GM12878 (cell line): ENCODE results near the gene TRAF3. TPM values are rescaled to one million over a fixed set of nuclear protein-coding genes. Genes with fewer than 3 reads are reported as not detected.
A peak's percentile ranks its signal among the peaks of the same experiment; 100 is the strongest.

ENCODE experiments used
- BHLHE40 ChIP-seq, 2 experiments: fragments of 450-650 bp in 1 of 2; IDR thresholded peaks; 2 replicates each; pipeline ENCODE4 v1.6.1; 2011 to 2017; ENCODE audit warnings: low read depth in 2 of 2, borderline replicate concordance in 1 of 2, improper control_type of control experiment in 1 of 2, low read length in 1 of 2, mild to moderate bottlenecking in 1 of 2
- CHD1 ChIP-seq: IDR thresholded peaks from 2 replicates; pipeline ENCODE4 v1.6.1; 2012; ENCODE audit warnings: low read depth, low read length, improper control_type of control experiment
- CREB1 ChIP-seq: IDR thresholded peaks from 2 replicates; pipeline ENCODE4 v1.6.1; 2012; ENCODE audit warnings: low read depth, mild to moderate bottlenecking, inconsistent platforms
- DPF2 ChIP-seq: fragments of 450-650 bp; IDR thresholded peaks from 2 replicates; pipeline ENCODE4 v1.6.1; 2017; ENCODE audit warnings: mild to moderate bottlenecking
- EP300 ChIP-seq, 2 experiments: fragments of 150-350 bp in 1 of 2; IDR thresholded peaks; 2 replicates each; pipeline ENCODE4 v1.6.1; 2011 to 2012; ENCODE audit warnings: low read depth in 2 of 2, low read length in 2 of 2, borderline replicate concordance in 1 of 2, improper control_type of control experiment in 1 of 2, inconsistent platforms in 1 of 2; ENCODE audit not compliant: control insufficient read depth in 1 of 2
- FOXM1 ChIP-seq: IDR thresholded peaks from 2 replicates; pipeline ENCODE4 v1.6.1; 2012; ENCODE audit warnings: low read depth, mild to moderate bottlenecking, inconsistent platforms, low read length, moderate library complexity
- IRF4 ChIP-seq: IDR thresholded peaks from 2 replicates; pipeline ENCODE4 v1.6.1; 2011; ENCODE audit warnings: low read depth, low read length
- MEF2B ChIP-seq: fragments of 450-650 bp; IDR thresholded peaks from 2 replicates; pipeline ENCODE4 v1.6.1; 2018; ENCODE audit warnings: mild to moderate bottlenecking, moderate library complexity; ENCODE audit not compliant: partially characterized antibody, poor library complexity, severe bottlenecking
- NBN ChIP-seq: fragments of 450-650 bp; IDR thresholded peaks from 2 replicates; pipeline ENCODE4 v1.6.1; 2016
- NR2F1 ChIP-seq: fragments of 450-650 bp; conservative IDR thresholded peaks from 2 replicates; pipeline ENCODE4 v1.6.1; 2017; ENCODE audit warnings: mild to moderate bottlenecking
- NRF1 ChIP-seq: conservative IDR thresholded peaks from 2 replicates; pipeline ENCODE4 v1.6.1; 2011; ENCODE audit warnings: mild to moderate bottlenecking, low read depth, low read length, improper control_type of control experiment
- PAX8 ChIP-seq: fragments of 450-650 bp; IDR thresholded peaks from 2 replicates; pipeline ENCODE4 v1.6.1; 2017; ENCODE audit warnings: mild to moderate bottlenecking, moderate library complexity
- POU2F2 ChIP-seq: IDR thresholded peaks from 3 replicates; pipeline ENCODE4 v1.6.1; 2011; ENCODE audit warnings: low read depth, mild to moderate bottlenecking, low read length, borderline replicate concordance
- RFX5 ChIP-seq: IDR thresholded peaks from 2 replicates; pipeline ENCODE4 v1.6.1; 2011; ENCODE audit warnings: low read depth, low read length, improper control_type of control experiment
- SREBF1 ChIP-seq: IDR thresholded peaks from 2 replicates; pipeline ENCODE4 v1.6.1; 2012; ENCODE audit warnings: mild to moderate bottlenecking, low read length
- STAT3 ChIP-seq: IDR thresholded peaks from 2 replicates; pipeline ENCODE4 v1.6.1; 2011; ENCODE audit warnings: low read depth, low read length, improper control_type of control experiment
- TCF12 ChIP-seq: IDR thresholded peaks from 2 replicates; pipeline ENCODE4 v1.6.1; 2011; ENCODE audit warnings: low read depth, mild to moderate bottlenecking, low read length
- YBX1 ChIP-seq: fragments of 450-650 bp; IDR thresholded peaks from 2 replicates; pipeline ENCODE4 v1.6.1; 2016; ENCODE audit warnings: antibody characterized with exemption
- polyA plus RNA-seq, 11 experiments: library from polyadenylated mRNA; depleted of rRNA in 4 of 11; unstranded in 6 of 11; stranded (reverse) in 5 of 11; fragments of >200 nt; fragmentation: Nextera tagmentation in 4 of 11; fragmentation: Illumina TruSeq in 1 of 11; extraction: Ambion mirVana in 4 of 11; extraction: Trizol in 1 of 11; gene quantifications; 1 replicate in 1 of 11; 2 replicates in 10 of 11; pipeline versions ENCODE4 v1.2.1 to v1.2.3, GENCODE V29; 2011 to 2016; ENCODE audit warnings: inconsistent platforms in 2 of 11, missing spikeins in 2 of 11, low read depth in 1 of 11
- total RNA-seq, 4 experiments: library from RNA; depleted of rRNA in 3 of 4; stranded (reverse); fragments of >200 nt in 3 of 4; fragmentation: Illumina TruSeq in 1 of 4; extraction: Trizol in 1 of 4; gene quantifications; 2 replicates each; pipeline versions ENCODE4 v1.2.1 to v1.2.3, GENCODE V29; 2013 to 2021
- TF ChIP-seq, protein P1 (sequence below): fragments of 450-650 bp; formaldehyde crosslinking; IDR thresholded peaks from 2 replicates; pipeline ENCODE4 v1.4.0; 2022; ENCODE audit warnings: mild to moderate bottlenecking, moderate library complexity
- TF ChIP-seq, protein P2 (sequence below): fragments of 450-650 bp; IDR thresholded peaks from 2 replicates; pipeline ENCODE4 v1.6.1; 2017; ENCODE audit warnings: mild to moderate bottlenecking, moderate library complexity
- TF ChIP-seq, protein P3 (sequence below): fragments of 450-650 bp; conservative IDR thresholded peaks from 2 replicates; pipeline ENCODE4 v1.6.1; 2017; ENCODE audit warnings: mild to moderate bottlenecking, moderate library complexity

TRAF3 gene
- total and polyA plus RNA-seq, 10 of the 15 experiments (the other 5 are each of a cell fraction or from before 2014, with no cell fraction given) = 3.0 to 70.1 (median 36.5) TPM

DNA sequence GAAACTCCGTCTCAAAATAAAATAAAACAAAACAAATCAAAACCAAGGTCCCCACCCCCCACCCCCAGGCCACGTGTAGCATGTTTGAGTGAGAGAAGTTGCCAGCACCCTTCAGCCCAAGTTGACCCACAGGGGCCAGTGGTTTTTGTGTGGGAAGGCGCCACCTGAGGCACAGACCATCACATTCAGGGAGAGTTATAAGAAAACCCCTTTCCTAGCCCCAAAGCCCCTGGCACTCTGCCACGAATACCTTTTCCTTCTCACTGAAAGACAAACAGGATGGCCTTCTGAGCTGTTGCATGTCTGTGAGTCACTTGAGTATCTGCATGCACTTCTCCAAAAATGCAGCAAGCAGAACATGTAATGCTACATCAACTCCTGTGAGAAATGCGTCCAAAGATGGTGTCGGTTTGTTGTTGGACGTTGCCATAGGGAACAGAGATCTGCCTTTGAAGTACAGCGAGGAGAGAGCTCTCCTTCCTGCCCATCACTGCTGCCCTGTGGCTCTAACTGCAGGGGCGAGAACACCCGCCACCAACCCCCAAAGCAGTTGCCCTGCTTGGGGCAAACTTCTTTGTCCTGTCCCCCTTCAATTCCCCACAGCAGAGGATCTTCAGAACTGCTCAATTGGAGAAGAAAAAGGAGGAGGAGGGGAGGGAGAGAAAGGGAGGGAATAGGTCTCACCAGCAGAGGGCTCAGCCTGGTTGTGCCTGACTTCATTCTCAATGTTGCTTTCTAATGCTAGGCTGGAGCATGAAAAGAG, 2.7 kb upstream of the TRAF3 start (continued):
- TF ChIP-seq, protein P1, sequence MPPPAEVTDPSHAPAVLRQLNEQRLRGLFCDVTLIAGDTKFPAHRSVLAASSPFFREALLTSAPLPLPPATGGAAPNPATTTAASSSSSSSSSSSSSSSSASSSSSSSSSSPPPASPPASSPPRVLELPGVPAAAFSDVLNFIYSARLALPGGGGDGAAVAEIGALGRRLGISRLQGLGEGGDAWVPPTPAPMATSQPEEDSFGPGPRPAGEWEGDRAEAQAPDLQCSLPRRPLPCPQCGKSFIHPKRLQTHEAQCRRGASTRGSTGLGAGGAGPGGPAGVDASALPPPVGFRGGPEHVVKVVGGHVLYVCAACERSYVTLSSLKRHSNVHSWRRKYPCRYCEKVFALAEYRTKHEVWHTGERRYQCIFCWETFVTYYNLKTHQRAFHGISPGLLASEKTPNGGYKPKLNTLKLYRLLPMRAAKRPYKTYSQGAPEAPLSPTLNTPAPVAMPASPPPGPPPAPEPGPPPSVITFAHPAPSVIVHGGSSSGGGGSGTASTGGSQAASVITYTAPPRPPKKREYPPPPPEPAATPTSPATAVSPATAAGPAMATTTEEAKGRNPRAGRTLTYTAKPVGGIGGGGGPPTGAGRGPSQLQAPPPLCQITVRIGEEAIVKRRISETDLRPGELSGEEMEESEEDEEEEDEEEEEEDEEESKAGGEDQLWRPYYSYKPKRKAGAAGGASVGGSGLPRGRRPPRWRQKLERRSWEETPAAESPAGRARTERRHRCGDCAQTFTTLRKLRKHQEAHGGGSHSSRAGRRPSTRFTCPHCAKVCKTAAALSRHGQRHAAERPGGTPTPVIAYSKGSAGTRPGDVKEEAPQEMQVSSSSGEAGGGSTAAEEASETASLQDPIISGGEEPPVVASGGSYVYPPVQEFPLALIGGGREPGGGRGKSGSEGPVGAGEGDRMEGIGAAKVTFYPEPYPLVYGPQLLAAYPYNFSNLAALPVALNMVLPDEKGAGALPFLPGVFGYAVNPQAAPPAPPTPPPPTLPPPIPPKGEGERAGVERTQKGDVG (CRISPR knock-in tag) = no peak
- TF ChIP-seq NRF1 (no peak), IRF4 (no peak), MEF2B (no peak), FOXM1 (no peak), SREBF1 (no peak), PAX8 (no peak), NBN (peak; percentile 82; the same call in 1 of the 2 replicates), CHD1 (no peak), STAT3 (no peak), BHLHE40 (IDR thresholded peaks at IDR 0.05; ENCODE audit: borderline replicate concordance in 1 of 2, low read depth in 2 of 2, low read length in 1 of 2) (peak; percentile 29 to 47; a peak in 3 of 4 replicates), NR2F1 (peak; percentile 59; the same call in 1 of the 2 replicates), YBX1 (no peak), RFX5 (no peak), EP300 (IDR thresholded peaks at IDR 0.05; ENCODE audit: borderline replicate concordance in 1 of 2, control insufficient read depth in 1 of 2, low read depth in 2 of 2, low read length in 2 of 2) (peak; percentile 32 to 75; a peak in 2 of 4 replicates), CREB1 (peak; percentile 15; the same call in 1 of the 2 replicates), DPF2 (peak; percentile 34; the same call in 1 of the 2 replicates), TCF12 (0 out of 2 replicates have a peak, but pooled peaks have one; percentile 29), POU2F2 (0 out of 3 replicates have a peak, but pooled peaks have one; percentile 1)
- TF ChIP-seq, protein P2, sequence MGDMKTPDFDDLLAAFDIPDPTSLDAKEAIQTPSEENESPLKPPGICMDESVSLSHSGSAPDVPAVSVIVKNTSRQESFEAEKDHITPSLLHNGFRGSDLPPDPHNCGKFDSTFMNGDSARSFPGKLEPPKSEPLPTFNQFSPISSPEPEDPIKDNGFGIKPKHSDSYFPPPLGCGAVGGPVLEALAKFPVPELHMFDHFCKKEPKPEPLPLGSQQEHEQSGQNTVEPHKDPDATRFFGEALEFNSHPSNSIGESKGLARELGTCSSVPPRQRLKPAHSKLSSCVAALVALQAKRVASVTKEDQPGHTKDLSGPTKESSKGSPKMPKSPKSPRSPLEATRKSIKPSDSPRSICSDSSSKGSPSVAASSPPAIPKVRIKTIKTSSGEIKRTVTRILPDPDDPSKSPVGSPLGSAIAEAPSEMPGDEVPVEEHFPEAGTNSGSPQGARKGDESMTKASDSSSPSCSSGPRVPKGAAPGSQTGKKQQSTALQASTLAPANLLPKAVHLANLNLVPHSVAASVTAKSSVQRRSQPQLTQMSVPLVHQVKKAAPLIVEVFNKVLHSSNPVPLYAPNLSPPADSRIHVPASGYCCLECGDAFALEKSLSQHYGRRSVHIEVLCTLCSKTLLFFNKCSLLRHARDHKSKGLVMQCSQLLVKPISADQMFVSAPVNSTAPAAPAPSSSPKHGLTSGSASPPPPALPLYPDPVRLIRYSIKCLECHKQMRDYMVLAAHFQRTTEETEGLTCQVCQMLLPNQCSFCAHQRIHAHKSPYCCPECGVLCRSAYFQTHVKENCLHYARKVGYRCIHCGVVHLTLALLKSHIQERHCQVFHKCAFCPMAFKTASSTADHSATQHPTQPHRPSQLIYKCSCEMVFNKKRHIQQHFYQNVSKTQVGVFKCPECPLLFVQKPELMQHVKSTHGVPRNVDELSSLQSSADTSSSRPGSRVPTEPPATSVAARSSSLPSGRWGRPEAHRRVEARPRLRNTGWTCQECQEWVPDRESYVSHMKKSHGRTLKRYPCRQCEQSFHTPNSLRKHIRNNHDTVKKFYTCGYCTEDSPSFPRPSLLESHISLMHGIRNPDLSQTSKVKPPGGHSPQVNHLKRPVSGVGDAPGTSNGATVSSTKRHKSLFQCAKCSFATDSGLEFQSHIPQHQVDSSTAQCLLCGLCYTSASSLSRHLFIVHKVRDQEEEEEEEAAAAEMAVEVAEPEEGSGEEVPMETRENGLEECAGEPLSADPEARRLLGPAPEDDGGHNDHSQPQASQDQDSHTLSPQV = 0 out of 2 replicates have a peak, but pooled peaks have one; percentile 7
- TF ChIP-seq, protein P3, sequence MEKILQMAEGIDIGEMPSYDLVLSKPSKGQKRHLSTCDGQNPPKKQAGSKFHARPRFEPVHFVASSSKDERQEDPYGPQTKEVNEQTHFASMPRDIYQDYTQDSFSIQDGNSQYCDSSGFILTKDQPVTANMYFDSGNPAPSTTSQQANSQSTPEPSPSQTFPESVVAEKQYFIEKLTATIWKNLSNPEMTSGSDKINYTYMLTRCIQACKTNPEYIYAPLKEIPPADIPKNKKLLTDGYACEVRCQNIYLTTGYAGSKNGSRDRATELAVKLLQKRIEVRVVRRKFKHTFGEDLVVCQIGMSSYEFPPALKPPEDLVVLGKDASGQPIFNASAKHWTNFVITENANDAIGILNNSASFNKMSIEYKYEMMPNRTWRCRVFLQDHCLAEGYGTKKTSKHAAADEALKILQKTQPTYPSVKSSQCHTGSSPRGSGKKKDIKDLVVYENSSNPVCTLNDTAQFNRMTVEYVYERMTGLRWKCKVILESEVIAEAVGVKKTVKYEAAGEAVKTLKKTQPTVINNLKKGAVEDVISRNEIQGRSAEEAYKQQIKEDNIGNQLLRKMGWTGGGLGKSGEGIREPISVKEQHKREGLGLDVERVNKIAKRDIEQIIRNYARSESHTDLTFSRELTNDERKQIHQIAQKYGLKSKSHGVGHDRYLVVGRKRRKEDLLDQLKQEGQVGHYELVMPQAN = peak; percentile 41; the same call in 1 of the 2 replicates
